LNCaP clone FGC (cell line): ENCODE data around the gene FOXO6.

ENCODE experiments used
- DNase-seq: peaks from one replicate; pipeline ENCODE4 v3.0.0-alpha.2; 2011; ENCODE audit warnings: low read depth
- H3K4me3 ChIP-seq: 2 replicates; pipeline ENCODE4 v1.5.1; 2011; ENCODE audit warnings: mild to moderate bottlenecking, low read depth, low read length, control low read depth
- TF ChIP-seq, protein P1 (sequence below): IDR thresholded peaks from 2 replicates; pipeline ENCODE4 v1.5.1; 2012; ENCODE audit warnings: mild to moderate bottlenecking; ENCODE audit not compliant: control insufficient read depth, insufficient read depth; ENCODE audit errors: extremely low read depth

FOXO6 gene

DNA sequence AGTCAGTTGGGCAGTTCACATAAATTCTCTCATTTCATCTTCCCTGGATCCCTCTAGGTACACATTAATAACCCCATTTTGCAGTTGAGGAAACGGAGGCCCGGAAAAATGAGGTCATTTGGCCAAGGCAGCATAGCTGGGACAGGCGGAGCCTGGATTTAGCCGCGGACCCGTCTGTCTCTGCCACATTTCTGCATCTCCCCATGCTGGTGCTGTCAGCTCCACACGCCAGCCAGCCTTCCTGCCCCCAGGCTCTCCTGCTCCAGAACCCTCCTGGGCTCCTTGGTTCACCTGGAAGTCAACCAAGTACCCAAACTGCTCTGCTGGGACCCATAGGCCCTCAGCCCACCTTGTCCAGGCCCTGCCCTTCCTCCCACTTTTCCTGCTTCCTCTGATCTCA, 7.6 kb downstream of the FOXO6 start:
- H3K4me3 ChIP-seq = no peak overlapping the region
- TF ChIP-seq, protein P1, sequence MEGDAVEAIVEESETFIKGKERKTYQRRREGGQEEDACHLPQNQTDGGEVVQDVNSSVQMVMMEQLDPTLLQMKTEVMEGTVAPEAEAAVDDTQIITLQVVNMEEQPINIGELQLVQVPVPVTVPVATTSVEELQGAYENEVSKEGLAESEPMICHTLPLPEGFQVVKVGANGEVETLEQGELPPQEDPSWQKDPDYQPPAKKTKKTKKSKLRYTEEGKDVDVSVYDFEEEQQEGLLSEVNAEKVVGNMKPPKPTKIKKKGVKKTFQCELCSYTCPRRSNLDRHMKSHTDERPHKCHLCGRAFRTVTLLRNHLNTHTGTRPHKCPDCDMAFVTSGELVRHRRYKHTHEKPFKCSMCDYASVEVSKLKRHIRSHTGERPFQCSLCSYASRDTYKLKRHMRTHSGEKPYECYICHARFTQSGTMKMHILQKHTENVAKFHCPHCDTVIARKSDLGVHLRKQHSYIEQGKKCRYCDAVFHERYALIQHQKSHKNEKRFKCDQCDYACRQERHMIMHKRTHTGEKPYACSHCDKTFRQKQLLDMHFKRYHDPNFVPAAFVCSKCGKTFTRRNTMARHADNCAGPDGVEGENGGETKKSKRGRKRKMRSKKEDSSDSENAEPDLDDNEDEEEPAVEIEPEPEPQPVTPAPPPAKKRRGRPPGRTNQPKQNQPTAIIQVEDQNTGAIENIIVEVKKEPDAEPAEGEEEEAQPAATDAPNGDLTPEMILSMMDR = no peak
- no peak for DNase-seq

DNA sequence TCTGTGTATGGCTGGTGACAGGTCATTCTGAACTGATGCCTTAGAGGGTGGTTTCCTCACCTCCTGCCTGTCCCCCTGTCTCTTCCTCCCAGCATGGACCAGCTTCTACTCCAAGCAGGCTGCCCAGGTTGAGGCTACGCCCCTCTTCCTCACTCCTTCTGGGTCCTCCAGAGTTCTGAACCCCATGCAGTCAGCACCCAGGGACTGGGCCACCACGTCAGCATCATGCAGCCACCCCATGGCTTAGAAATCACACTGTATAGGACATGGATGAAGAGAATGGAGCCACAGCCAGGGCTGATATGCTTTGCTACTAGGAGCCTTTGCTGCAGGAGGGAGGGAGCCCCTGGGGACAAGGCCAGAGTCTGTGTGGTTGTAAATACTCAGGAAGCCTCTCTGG, 8.3 kb downstream of the FOXO6 start:
- DNase-seq = no peak
- no peak overlapping the region for H3K4me3 ChIP-seq
- TF ChIP-seq, protein P1 = no peak

DNA sequence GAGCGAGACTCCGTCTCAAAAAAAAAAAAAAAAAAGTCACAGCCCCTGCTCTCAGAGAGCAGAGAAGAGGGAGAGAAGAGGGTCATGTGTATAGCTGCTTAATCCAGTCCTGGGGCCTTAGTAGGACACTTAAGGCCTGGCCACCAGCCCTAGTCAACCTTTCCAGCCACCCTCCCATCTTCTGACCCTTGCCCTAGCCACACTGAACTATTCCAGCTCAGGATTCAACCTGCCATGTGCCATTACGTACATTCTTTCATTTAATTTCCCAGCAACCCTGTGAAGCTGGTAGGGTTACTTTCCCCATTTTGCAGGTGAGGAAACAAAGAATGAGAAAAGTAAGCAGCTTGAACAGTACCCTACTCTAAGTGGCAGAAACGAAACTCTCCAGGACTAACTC, 9.0 kb downstream of the FOXO6 start:
- no peak for DNase-seq

DNA sequence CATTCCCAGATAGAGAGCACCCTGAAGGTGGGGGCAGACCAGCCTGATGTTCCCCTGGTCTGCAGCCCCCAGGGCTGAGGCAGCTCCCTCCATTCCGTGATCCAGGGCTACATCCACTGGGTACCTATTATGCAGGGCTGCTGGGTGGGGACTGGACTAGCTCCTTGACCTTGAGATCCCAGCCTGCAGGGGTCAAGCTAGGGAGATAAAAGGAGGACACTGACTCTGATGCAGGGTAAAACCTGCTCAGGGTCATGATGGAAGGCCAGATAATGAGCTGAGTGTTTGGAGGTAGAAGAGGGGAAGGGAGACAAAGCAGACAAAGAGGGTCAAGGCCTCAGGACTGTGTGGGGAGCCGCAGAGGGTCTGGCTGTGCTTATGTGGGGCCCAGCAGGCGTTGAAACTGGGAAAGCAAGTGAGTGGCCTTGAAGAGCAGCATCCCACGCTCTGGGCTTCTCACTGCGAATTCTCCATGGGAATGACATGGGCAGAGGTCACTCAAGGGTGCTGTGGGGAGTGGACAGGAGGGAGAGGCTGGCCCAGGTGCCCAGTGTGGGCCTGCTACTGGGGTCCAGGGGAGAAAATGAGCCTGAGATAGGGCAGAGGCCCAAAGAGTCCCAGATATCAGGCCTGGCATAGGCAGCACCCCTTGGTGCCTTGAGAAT, 9.7 kb downstream of the FOXO6 start:
- no peak for DNase-seq
- TF ChIP-seq, protein P1 = no peak

More for the DNA sequence above, 9.0 kb downstream of the FOXO6 start:
- TF ChIP-seq, protein P1 = no peak
- H3K4me3 ChIP-seq = no peak overlapping the region

DNA sequence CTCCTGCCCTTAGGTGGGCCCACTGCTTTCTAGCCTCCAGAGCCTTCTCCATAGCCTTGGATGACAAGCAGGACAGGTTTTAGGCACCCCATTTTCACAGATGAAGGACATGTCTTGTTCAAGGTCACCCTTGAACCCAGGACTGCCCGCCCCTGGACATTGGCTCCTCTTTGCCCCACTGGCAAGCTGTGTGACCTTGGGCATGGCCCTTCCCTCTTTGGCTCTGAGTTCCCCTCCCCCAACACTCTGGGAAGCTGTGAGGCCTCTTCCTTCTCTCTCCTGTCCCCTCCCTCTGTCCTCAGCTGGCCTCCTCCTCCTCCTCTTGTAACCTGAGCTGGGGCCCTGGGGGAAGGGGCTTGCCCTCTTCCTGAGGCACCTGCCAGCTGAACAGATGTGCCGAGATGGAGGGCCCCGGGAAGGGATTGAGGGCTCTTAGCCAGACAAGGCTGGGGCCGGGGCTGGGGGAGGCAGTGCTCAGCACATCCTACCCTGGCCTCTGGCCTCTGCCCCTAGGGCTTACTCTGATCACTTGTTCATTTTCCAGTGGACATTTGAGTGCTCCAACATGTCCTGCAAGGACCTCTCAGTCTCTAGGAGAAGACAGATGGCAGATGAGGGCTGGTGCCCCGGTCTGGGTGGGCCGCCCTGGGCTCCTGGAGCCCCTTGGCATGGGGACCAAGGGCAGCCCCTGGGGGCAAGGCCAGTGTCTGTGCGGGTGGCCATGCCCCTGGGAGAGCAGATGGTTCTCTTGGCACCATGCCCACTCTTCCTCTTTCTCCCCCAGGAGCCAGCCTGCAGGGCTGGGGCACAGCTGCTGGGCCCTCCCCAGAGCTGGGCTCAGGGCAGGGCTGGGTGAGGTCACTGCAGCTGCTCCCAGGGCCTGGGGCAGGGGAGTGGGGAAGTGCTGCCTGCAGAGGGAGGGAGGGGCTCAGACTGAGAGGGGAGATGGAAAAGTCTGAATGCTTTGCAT, 10.7 kb downstream of the FOXO6 start:
- H3K4me3 ChIP-seq = peak overlapping the region; percentile 6
- TF ChIP-seq, protein P1 = no peak
- peak; percentile 70 for DNase-seq

More for the DNA sequence above, 9.7 kb downstream of the FOXO6 start:
- H3K4me3 ChIP-seq = no peak overlapping the region

DNA sequence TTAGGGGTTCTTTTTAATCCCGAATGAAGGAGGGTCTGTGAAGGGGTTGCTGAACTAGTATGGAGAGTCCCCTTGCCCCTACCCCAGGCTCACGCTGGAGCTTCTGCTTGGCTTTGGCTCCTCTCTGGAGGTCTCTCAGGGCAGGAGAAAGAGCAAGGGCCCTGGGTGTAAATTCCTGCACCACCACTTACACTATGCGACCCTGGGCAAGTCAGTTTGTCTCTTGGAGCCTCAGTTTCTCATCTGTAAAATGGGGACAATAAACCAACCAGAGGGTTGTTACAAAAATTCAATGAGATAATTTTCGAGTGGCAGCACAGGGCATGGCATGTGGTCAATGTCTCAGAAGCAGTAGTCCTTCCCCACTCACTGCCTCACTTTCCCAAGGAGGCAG, 11.4 kb downstream of the FOXO6 start:
- no peak for DNase-seq
- no peak overlapping the region for H3K4me3 ChIP-seq
- TF ChIP-seq, protein P1 = no peak
